ENCODE results near the gene KRTAP10-2.
"Not testable (repeated sequence)": the region's sequence is repeated elsewhere in the genome, so short reads cannot be mapped to it uniquely, and the experiment has no call there.

KRTAP10-2 gene, protein sequence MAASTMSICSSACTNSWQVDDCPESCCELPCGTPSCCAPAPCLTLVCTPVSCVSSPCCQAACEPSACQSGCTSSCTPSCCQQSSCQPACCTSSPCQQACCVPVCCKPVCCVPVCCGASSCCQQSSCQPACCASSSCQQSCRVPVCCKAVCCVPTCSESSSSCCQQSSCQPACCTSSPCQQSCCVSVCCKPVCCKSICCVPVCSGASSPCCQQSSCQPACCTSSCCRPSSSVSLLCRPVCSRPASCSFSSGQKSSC

DNA sequence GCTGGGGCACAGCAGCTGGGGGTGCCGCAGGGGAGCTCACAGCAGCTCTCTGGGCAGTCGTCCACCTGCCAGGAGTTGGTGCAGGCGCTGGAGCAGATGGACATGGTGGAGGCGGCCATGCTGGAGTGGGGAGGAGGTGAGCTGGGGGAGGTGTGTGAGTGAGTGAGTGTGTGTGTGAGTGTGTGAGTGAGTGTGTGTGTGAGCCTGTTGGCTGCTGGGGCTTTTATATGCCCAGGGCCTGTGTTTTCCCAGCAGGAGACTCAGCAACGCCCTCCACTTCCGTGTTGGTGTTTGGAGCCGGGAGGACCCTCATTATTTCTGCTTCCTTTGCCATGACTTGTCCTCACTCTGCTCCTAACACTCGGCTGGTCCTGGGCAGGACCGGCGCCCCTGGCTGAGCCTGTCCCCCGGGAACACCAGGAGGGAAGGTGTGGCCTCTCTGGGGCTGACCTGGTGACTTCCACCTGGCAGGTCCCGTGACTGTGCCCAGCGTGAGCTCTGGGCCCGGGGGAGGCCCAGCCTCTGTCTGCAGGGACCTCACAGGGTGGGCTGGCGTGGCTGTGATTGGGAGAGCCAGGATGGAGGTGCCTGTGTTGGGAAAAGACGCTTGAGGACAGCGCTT lies at the start of gene KRTAP10-2:
Gene KRTAP10-2, minus strand, starts transcription at position 166 of the 622 bp plus-strand sequence. Its CDS starts 47 bp downstream, at position 119.
- no peak for DNase-seq (ENCODE audit: low spot score)

DNA sequence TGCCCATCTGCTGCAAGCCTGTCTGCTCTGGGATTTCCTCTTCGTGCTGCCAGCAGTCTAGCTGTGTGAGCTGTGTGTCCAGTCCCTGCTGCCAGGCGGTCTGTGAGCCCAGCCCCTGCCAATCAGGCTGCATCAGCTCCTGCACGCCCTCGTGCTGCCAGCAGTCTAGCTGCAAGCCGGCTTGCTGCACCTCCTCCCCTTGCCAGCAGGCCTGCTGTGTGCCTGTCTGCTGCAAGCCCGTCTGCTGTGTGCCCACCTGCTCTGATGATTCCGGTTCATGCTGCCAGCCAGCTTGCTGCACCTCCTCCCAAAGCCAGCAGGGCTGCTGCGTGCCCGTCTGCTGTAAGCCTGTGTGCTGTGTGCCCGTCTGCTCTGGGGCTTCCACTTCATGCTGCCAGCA lies 49.8 kb upstream of the KRTAP10-2 start:
- not testable (repeated sequence) for DNase-seq (ENCODE audit: low spot score)

DNA sequence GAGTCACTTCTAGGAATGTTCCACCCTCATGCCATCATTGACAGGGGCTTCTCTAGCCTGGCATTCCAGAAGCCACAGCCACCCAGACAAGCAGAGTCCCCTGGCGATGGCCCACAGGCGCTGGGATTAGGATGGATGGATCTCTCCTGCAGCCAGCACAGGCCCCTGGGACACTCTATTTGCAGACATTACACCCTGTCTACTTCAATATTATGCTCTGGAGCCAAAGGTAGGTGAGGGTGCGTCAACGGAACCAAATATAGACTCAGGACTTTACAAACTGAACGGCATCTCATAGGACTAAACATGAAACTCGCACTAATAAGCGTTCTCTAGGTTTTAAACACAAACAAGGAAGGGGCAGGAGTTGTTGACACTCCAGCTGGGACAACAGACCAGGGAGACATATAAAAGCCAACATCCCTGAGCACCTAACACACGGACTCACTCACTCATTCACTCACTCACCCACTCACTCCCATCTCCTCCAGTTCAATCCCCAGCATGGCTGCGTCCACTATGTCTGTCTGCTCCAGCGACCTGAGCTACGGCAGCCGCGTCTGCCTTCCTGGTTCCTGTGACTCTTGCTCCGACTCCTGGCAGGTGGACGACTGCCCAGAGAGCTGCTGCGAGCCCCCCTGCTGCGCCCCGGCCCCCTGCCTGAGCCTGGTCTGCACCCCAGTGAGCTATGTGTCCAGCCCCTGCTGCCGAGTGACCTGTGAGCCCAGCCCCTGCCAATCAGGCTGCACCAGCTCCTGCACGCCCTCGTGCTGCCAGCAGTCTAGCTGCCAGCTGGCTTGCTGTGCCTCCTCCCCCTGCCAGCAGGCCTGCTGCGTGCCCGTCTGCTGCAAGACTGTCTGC lies 49.0 kb upstream of the KRTAP10-2 start, which contains the start of gene KRTAP10-7:
Gene KRTAP10-7, plus strand, starts transcription at position 480 of the 861 bp plus-strand sequence. Its CDS starts 25 bp downstream, at position 505.
- not testable (repeated sequence) for DNase-seq (ENCODE audit: low spot score)

DNA sequence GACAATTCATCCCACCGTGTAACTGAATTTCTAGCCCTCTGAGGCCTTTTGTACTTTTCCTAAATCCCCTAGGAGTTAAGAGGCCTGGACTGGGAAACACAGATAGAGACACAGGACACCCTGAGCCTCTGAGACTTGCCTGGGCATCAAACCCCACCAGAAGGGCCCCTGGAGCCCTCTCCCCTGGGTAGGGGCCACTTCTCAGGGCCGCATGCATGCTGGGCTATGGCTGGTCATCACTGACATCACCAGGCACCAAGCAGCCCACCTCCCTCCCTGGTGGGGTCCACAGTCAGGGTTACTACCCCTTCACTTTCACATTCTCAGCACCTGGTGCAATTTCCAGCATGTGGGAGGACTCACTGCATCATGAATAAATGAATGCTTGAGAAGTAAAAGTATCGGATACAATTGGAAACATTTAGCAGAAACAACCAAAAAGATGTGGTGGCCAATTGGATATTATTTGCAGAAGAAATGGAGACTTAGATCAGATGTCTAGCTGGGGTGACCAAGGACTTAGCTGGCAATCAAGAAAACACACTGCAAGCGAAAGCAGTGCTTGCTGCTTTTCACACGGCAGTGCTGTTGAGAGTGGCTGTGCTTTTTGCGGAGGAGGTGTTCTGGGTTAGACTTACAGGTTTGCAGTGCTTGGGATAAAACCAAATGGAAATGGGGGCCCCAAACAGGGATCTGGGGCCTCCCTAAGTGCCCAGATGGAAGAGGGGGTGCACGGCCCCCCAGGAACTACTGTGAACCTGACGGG lies 48.1 kb upstream of the KRTAP10-2 start:
- no peak for DNase-seq (ENCODE audit: low spot score)

DNA sequence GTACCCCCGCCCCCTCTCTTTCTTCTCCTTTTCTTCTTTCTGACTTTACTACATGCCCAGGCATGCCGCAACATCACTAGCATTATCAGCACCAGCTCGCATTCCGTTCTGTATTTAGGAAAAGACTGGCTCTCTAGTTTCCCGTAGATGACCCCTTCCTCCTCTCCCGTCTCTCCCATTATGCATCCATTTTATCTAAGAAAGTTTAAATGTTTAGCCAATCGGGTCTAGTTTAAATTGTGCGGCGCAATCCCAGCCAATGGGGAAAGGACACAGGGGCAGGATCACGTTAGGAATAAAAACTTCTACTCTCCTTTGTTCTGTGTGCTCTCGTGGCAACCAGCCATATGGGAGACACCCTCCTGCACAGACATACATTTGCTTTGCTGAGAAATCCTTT lies 46.8 kb upstream of the KRTAP10-2 start:
- no peak for DNase-seq (ENCODE audit: low spot score)

DNA sequence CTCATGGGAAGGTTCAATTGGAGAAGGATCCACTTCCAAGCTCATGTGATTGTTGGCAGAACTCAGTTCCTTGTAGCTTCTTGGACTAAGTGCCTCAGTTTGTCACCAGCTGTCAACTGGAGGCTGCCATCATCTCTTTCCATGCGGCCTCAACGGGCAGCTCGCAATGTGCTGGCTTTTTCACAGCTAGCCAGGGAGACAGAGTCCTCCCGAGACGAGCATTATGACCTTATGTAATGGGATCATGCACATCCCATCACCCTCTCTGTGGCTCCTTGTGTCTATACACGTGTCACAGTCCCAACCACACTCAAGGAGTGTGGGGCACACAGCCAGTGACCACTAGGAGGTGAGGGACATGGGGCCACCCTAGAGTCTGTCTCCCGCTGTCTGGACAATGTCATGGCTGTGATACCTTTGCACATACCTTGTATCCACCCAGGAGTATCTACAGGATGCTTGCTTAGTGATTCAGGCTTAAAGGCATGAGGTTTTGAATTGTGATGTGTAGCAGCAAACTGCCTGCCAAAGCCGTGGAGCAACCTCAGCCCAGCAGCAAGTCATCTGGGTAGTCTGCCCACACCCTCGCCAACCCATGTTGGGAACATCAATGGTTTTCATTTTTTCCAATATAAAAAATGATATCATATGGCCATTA lies 44.9 kb upstream of the KRTAP10-2 start:
- DNase-seq (ENCODE audit: low spot score) = no peak

DNA sequence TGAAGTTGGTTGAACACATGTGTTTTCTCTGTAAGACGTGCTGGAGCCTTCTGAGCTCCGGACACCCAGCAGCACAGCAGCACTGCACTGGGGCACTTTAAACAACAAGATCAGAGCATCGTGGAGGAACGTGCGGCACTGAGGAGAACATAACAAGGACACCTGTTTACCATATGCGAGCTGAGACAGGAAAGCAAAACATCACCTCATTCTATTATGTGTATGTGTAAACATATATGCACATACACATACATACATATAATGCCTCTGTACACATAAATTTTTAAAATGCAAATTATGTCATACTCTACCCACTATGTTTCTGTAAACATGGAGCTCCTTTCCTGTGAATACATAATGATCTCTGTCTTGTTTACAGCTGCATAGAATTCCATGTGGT lies 44.2 kb upstream of the KRTAP10-2 start:
- no peak for DNase-seq (ENCODE audit: low spot score)

DNA sequence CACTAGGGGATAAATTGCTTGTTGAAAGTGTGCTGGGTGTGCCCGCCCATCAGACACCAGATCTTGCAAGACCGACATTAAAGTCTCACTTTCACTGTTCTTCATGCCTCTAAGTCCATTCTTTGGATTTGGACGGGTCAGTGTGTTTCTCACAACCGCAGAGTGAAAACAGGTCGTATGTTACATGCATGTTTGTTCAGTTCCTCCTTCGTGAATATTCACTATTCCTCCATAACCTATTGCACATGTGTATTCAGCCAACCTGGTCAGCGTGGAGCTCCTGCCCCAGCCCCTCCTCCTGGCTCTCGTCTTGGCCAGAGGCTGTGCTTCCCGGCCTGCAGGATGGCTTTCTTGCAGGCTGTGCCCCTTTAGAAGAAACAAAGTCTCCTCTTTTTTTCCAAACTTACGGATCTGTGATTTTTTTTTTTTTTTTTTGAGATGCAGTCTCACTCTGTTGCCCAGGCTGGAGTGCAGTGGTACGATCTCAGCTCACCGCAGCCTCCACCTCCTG lies 43.2 kb upstream of the KRTAP10-2 start:
- DNase-seq (ENCODE audit: low spot score) = no peak

DNA sequence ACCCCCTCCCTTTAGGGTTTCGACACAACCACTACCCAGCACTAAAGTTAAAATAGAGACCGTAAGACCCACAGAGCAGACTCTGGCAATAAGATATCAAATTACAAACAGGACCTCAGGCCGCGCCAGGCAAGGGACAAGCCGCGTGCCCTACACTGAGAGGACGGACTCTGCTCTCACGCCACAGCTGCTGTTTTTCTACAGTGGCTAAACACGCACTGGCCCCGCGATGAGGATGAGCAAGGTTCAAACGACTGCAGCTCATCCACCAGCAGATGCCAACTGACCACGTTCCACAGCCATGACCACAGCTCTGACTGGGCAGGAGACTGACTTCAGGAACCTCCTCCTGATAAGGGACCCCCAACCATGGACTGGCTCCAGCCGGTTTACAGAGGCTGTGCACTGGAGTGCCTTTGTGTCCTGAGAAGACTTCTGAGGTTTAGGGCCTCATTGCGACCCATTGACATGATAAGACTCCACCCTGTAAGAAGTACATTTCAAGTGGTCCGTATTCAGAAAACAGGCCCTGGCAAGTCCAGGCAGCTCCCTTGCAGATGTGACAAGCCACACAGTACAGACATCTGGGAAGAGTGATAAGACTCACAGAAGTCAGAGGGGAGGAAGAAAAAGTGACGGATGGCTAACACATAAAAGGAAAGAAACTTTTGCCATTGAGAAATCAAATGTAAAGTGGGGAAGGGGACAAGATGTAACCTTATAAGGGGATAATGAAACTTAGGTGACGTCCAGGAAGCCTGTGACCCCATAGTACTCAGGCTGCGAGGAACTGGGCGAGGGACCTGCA lies 42.5 kb upstream of the KRTAP10-2 start:
- no peak for DNase-seq (ENCODE audit: low spot score)

DNA sequence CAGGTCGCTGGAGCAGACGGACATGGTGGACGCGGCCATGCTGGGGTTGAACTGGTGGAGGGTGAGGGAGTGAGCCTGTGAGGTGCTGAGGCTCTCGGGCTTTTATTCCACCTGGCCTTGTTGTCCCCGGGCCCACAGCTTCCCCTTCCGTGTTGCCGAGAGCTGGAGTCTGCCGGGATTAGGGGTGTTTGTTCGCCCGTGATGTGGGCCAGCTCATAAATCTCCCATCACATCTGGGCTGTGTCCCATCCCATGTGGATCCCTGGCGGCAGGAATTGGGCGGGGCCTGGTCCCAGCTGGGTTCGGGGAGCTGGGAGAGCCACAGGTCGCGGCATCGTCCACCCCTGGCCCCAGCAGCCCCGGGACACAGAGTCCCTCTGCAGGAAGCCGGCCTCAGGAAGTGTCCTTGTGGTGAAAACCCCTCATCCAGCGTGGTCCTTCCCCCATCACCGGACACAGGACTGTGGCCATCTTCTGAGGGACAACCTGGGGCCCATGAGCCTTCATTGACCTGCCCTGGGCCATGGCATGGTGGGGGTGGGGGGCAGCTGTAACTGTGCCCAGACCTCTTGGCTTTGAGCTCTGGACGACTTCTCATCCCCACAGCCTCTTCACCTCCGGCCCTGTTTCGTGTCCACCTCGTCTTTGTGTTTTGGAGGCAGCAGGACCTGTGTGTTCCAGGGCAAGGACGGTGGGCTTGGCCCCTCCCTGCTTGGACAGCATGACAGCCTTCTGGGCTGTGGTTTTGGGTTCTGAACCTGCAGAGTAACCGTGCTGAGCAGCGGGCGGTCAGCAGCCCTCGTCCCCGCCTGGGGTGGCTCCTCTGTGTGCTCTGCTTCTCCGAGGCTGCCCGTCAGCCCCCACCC lies 41.4 kb upstream of the KRTAP10-2 start, which contains the start of gene KRTAP10-6:
Gene KRTAP10-6, minus strand, starts transcription at position 60 of the 866 bp plus-strand sequence. Its CDS starts 21 bp downstream, at position 39.
- DNase-seq (ENCODE audit: low spot score) = no peak

DNA sequence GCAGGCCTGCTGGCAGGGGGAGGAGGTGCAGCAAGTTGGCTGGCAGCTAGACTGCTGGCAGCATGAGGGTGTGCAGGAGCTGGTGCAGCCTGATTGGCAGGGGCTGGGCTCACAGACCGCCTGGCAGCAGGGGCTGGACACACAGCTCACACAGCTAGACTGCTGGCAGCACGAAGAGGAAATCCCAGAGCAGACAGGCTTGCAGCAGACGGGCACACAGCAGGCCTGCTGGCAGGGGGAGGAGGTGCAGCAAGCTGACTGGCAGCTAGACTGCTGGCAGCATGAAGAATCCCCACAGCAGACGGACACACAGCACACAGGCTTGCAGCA lies 40.5 kb upstream of the KRTAP10-2 start:
- DNase-seq (ENCODE audit: low spot score) = not testable (repeated sequence)

DNA sequence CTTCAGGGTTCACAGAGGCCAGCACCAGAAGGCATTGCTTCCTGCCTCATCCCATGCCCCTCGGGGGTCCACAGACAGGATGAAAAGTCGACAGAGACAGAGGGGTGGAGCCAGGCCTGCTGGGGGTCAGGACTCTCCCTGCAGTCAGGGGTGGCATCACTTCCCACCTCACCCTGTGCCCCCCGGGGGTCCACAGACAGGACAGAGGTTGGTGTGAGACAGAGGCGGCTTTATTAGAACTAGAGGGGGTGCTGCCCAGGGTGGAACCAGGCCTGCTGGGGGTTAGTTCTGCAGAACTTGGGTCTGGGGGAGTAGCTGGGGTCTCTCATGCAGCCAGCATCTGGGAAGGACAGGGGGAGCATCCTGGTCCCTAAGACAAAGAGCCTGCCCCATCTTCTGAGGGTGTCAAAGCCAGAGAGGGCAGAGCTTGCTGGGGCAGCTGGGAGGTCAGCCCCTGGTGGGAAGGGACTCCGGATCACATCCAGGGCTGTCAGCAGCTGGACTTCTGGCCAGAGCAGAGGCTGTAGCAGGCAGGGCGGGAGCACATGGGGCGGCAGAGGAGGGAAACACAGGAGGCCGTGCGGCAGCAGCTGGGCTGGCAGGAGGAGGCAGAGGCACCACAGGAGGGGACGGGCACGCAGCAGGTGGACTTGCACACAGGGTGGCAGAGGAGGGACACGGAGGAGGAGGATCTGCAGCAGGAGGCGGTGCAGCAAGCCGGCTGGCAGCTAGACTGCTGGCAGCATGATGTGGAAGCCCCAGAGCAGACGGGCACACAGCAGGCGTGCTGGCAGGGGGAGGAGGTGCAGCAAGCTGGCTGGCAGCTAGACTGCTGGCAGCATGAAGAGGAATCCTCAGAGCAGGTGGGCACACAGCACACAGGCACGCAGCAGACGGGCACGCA lies 39.8 kb upstream of the KRTAP10-2 start:
- not testable (repeated sequence) for DNase-seq (ENCODE audit: low spot score)

DNA sequence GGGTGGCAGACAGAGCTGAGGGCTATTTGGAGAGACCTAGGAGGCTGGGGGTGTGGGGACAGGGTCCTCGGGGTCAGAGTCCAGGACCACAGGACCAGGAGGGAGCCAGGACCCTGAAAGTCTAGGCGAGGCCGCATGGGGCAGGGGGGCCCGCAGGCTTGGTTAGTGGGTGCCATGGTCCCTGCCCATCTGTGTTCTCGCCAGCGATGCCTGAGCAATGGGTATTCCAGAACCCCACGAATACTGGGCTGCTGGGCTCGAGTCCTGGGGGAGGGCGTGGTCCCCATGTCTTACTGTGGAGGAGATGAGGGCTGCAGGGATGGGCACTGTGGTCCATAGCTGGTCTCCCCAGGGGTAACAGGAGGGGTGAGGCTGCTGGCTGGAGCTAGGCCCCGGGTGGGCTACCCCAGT lies 39.0 kb upstream of the KRTAP10-2 start:
- DNase-seq (ENCODE audit: low spot score) = no peak

DNA sequence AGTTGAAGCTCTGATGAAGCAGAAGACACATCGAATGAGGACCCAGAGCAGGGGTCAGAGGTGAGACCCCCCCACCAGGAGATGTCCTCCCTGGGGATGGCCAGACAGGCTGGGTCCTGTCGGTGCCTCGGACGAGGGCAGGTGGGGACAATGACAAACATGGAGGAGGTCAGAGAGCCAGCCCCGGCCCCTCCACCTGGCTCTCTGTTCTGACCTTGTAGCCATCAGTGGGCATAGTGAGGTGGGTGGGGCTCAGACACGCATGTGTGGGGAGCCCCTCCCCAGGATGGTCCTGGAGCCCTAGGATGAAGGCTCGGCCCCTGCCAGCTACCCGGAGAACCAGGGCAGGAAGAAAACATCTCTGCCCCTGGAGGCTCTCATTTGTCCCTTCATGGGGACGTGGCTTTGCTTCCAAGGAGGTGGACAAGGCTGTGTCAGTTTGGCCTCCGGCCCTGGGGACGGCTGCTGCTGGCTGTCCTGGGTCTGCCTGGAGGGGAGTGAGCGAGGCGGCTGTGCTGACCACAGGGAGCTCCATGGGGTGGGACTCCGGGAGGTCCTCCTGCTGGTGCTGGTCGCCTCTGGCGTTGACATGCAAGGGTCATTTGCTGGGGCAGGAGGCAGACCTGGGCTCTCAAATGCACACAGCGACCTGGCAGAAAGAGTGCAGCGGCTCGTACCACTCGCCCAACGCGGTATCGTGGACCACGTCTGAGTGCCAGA lies 38.4 kb upstream of the KRTAP10-2 start:
- no peak for DNase-seq (ENCODE audit: low spot score)

DNA sequence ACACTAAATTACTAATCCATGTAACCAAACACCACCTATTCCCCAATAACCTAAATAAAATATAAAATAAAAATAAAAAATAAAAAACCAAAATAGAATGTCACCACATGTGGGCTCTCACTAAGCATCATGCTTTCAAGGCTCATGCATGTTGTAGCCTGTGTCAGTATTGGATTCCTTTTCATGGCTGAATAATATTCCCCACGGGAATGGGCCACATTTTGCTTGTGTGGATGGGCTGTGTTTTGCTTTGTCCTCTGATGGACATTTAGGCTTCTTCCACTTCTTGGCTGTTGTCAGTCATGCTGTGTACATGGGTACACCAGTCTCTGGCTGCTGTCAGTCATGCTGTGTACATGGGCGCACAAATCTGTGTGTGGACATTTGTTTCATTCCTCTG lies 37.8 kb upstream of the KRTAP10-2 start:
- DNase-seq (ENCODE audit: low spot score) = no peak

DNA sequence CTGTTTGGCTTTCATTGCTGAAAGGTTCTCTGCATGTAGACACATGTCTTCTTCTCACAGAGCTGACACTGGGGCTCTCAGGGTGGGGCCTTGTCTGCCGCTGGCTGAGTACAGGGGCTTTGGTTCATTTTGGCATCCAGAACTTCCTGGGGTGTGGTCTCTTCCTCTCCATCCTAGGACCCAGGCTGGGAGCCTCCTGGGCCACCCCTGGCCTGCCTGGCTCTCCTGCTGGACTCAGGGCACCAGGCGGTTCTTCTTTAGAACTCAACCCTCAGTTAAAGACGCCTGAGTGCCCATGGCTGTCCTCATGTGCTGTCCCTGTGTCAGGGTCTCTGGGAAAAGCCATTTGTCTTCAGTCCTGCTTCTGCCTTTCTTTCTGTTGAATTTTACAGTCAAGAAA lies 34.6 kb upstream of the KRTAP10-2 start:
- no peak for DNase-seq (ENCODE audit: low spot score)

DNA sequence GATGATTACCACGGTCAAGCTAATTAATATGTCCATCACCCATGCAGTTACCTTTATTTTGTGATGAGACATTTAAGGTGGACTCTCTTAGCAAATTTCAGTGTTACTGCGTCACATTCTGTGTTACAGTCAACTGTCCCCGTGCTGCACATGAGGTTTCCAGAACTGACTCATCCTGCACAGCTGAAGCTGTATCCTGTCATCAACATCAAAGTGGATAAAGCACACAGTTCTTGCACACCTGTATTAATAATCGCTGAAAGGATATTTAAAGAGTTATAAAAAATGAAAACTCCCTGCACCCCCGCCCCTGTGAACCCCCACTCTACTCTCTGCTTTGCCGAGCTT lies 32.5 kb upstream of the KRTAP10-2 start:
- no peak for DNase-seq (ENCODE audit: low spot score)
